Natural killer cell (primary cell): Measurements from ENCODE around the gene TAAR9. TPM values are rescaled to one million over a fixed set of nuclear protein-coding genes. Genes with fewer than 3 reads are reported as not detected.
"Not testable (repeated sequence)": the region's sequence is repeated elsewhere in the genome, so short reads cannot be mapped to it uniquely, and the experiment has no call there.

Experiments
- ATAC-seq, 3 donors: fragments of 150-1000 bp in 2 of 3; fragments of 200-7000 bp in 1 of 3; cut with Tn5 transposase; 1 replicate in 1 of 3; 2 replicates in 2 of 3; pipeline ENCODE4 v1.10.0; 2021; ENCODE audit warnings: mild to moderate bottlenecking in 2 of 3, moderate library complexity in 2 of 3
- DNase-seq, 2 donors: peaks; one replicate each; pipeline versions ENCODE4 v3.0.0 to v3.0.0-alpha.2; 2013 to 2021; ENCODE audit warnings: mixed read lengths in 1 of 2
- H3K27ac ChIP-seq: one replicate; pipeline ENCODE4 v1.5.1; 2013; ENCODE audit warnings: mild to moderate bottlenecking, low read length
- H3K27me3 ChIP-seq: one replicate; pipeline ENCODE4 v1.6.1; 2013; ENCODE audit warnings: low read length; ENCODE audit not compliant: control insufficient read depth, insufficient read depth
- H3K36me3 ChIP-seq: one replicate; pipeline ENCODE4 v1.6.1; 2013; ENCODE audit warnings: low read length; ENCODE audit not compliant: control insufficient read depth, insufficient read depth
- H3K4me1 ChIP-seq: one replicate; pipeline ENCODE4 v1.6.1; 2013; ENCODE audit warnings: low read length; ENCODE audit not compliant: control insufficient read depth, insufficient read depth
- H3K4me3 ChIP-seq: one replicate; pipeline ENCODE4 v1.5.1; 2013; ENCODE audit warnings: low read length
- H3K9me3 ChIP-seq: one replicate; pipeline ENCODE4 v1.6.1; 2013; ENCODE audit warnings: low read length; ENCODE audit not compliant: control insufficient read depth, insufficient read depth
- H3K27ac Mint-ChIP-seq, 2 donors: one replicate each; pipeline ENCODE4 v1.8.0; 2022; ENCODE audit warnings: mild to moderate bottlenecking in 2 of 2, mixed read lengths in 2 of 2, moderate library complexity in 1 of 2
- H3K27me3 Mint-ChIP-seq, 2 donors: one replicate each; pipeline ENCODE4 v1.8.0; 2022; ENCODE audit warnings: low read depth in 2 of 2, mixed read lengths in 2 of 2
- H3K36me3 Mint-ChIP-seq: one replicate; pipeline ENCODE4 v1.8.0; 2022; ENCODE audit warnings: mixed read lengths
- H3K4me1 Mint-ChIP-seq, 2 donors: one replicate each; pipeline ENCODE4 v1.8.0; 2022; ENCODE audit warnings: mixed read lengths in 2 of 2
- H3K4me3 Mint-ChIP-seq: one replicate; pipeline ENCODE4 v1.8.0; 2022; ENCODE audit warnings: mild to moderate bottlenecking, moderate library complexity, mixed read lengths
- H3K9me3 Mint-ChIP-seq, 2 donors: one replicate each; pipeline ENCODE4 v1.8.0; 2022; ENCODE audit warnings: mixed read lengths in 2 of 2
- WGBS: methylation state at CpG from one replicate; pipeline ENCODE4 v1.1.7; 2013; ENCODE audit warnings: missing lambda C conversion rate; ENCODE audit not compliant: insufficient coverage; 5-methylcytosine and 5-hydroxymethylcytosine counted together
- intact Hi-C: fragments of 100-400 bp; cut with micrococcal nuclease; formaldehyde crosslinking; loops from one replicate; pipeline ENCODE4 v1.14.2; 2022
- total RNA-seq, 4 donors: library from RNA; stranded (reverse); fragments of 120-200 nt in 1 of 4; gene quantifications; one replicate each; pipeline versions ENCODE4 v1.2.3 to v1.2.4, GENCODE V29; 2013 to 2022
- TF ChIP-seq, protein P1 (sequence below): fragments of 200-600 bp; IDR thresholded peaks from one replicate; pipeline ENCODE4 v1.8.0; 2022; ENCODE audit warnings: antibody characterized with exemption

The TAAR9 gene
- total RNA-seq, 3 donors from 2014 or later (not counting 1 experiment from before 2014, with no cell fraction given) = not detected

- peaks cover 2% of the 10 kb centered on the region for H3K4me1 ChIP-seq
- no peak overlapping the region for H3K27ac Mint-ChIP-seq
- H3K9me3 Mint-ChIP-seq = no peaks in the 10 kb centered on the region
- H3K36me3 Mint-ChIP-seq = no peaks in the 10 kb centered on the region
- H3K27me3 ChIP-seq = peaks cover 4% of the 10 kb centered on the region
- H3K4me1 Mint-ChIP-seq = no peaks in the 10 kb centered on the region
- peaks cover 30 to 46% of the 10 kb centered on the region in 2 donors for H3K27me3 Mint-ChIP-seq
- no peaks in the 10 kb centered on the region for H3K9me3 ChIP-seq
- DNase-seq (no peak), ATAC-seq (no peak)
- H3K4me3 Mint-ChIP-seq = no peak overlapping the region
- no peaks in the 10 kb centered on the region for H3K36me3 ChIP-seq
- no peak overlapping the region for H3K27ac ChIP-seq
- 73% methylated on average over 2 of the region's 2 CpGs for WGBS
- TF ChIP-seq, protein P1, sequence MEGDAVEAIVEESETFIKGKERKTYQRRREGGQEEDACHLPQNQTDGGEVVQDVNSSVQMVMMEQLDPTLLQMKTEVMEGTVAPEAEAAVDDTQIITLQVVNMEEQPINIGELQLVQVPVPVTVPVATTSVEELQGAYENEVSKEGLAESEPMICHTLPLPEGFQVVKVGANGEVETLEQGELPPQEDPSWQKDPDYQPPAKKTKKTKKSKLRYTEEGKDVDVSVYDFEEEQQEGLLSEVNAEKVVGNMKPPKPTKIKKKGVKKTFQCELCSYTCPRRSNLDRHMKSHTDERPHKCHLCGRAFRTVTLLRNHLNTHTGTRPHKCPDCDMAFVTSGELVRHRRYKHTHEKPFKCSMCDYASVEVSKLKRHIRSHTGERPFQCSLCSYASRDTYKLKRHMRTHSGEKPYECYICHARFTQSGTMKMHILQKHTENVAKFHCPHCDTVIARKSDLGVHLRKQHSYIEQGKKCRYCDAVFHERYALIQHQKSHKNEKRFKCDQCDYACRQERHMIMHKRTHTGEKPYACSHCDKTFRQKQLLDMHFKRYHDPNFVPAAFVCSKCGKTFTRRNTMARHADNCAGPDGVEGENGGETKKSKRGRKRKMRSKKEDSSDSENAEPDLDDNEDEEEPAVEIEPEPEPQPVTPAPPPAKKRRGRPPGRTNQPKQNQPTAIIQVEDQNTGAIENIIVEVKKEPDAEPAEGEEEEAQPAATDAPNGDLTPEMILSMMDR = no peak
- intact Hi-C loops = no loop called here
- no peak overlapping the region for H3K4me3 ChIP-seq
Measured at GRCh38 chr6:132526461-132526860, 11.6 kb upstream of the TAAR9 start.

DNA sequence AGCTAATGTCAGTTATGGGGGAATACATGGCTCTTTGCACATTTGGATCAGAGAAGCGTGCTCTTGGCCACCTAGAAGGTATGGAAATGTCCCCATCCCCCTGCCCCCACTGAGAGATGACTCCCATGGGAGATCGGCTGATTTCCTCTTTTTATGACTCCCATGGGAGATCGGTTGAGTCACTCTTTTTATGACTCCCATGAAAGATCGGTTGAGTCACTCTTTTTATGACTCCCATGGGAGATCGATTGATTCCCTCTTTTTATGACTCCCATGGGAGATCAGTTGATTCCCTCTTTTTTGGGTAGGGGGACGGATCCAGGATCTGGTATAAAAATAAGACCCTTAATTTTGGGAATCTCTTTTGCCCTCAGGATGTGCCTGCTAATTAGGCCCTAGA lies 10.3 kb upstream of the TAAR9 start:
- no peak overlapping the region for H3K4me3 Mint-ChIP-seq
- WGBS = 86% methylated on average over 5 of the region's 6 CpGs

DNA sequence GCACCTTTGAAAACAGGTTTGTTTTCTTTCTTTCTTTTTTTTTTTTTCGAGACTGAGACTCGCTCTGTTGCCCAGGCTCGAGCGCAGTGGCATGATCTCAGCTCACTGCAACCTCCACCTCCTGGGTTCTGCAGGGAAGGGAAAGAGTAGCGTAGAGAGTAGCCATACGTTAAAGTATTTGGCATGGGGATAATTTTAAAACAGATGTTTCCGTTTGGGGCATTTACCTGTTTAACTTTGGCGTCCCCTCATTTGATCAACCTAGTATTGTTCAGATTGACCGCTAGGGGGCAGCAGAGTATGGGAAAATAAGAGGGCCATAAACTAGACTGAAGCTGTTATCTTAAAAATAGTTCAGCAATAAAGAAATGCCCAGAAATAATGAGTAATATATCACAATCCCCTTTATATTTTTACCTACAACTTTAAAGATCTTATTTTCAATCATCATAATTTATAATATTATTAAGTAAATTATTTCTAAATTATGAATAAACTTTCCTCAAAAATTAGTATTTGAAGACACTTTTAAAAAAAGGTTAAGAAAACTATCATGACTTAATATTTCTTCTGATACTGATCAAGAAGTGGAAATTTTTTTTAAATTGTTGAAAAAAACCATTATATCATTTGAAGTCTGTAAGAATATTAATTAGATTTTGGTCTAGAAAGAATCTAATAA lies 7.6 kb upstream of the TAAR9 start:
- intact Hi-C loops = loop anchor here (1.0 to 5.0 kb wide), 5 partner anchors 238 to 1386 kb away; partner anchors contain the start of gene SLC18B1
- H3K27ac Mint-ChIP-seq = no peak overlapping the region
- no peaks in the 10 kb centered on the region for H3K4me1 Mint-ChIP-seq
- ATAC-seq (peak; percentile 76 to 89 (median 84)), DNase-seq (peak; percentile 40 to 85)
- peaks cover 14 to 18% of the 10 kb centered on the region in 2 donors for H3K27me3 Mint-ChIP-seq
- no peak overlapping the region for H3K27ac ChIP-seq
- 11% methylated on average over 7 of the region's 9 CpGs for WGBS
- no peak overlapping the region for H3K4me3 Mint-ChIP-seq
- TF ChIP-seq, protein P1 = peak; percentile 93
- H3K4me3 ChIP-seq = no peak overlapping the region
- H3K36me3 Mint-ChIP-seq = peaks cover 7% of the 10 kb centered on the region
- peaks cover 2% of the 10 kb centered on the region for H3K4me1 ChIP-seq
- H3K36me3 ChIP-seq = no peaks in the 10 kb centered on the region
- peaks cover 2% of the 10 kb centered on the region for H3K27me3 ChIP-seq
- H3K9me3 ChIP-seq = no peaks in the 10 kb centered on the region
- H3K9me3 Mint-ChIP-seq = peaks cover 0 to 3% of the 10 kb centered on the region in 2 donors

More for the DNA sequence above, 10.3 kb upstream of the TAAR9 start:
- Mint-ChIP-seq H3K27me3 (peaks cover 27 to 34% of the 10 kb centered on the region in 2 donors), H3K4me1 (no peaks in the 10 kb centered on the region), H3K36me3 (no peaks in the 10 kb centered on the region), H3K9me3 (no peaks in the 10 kb centered on the region), H3K27ac (no peak overlapping the region)
- H3K4me3 ChIP-seq = no peak overlapping the region
- no peak for DNase-seq
- peaks cover 2% of the 10 kb centered on the region for H3K27me3 ChIP-seq
- peaks cover 2% of the 10 kb centered on the region for H3K4me1 ChIP-seq
- intact Hi-C loops = no loop called here
- no peak for ATAC-seq
- H3K9me3 ChIP-seq = no peaks in the 10 kb centered on the region
- H3K27ac ChIP-seq = no peak overlapping the region
- no peaks in the 10 kb centered on the region for H3K36me3 ChIP-seq
- TF ChIP-seq, protein P1 = no peak

- ATAC-seq, H3K4me1 ChIP-seq, H3K9me3 Mint-ChIP-seq: not testable (repeated sequence)
Measured at GRCh38 chr6:132534546-132534945, 3.5 kb upstream of the TAAR9 start.

More at GRCh38 chr6:132534546-132534945, 3.5 kb upstream of the TAAR9 start:
- not testable (repeated sequence) for H3K4me3 Mint-ChIP-seq, DNase-seq, H3K9me3 ChIP-seq, H3K27ac Mint-ChIP-seq, H3K36me3 Mint-ChIP-seq, H3K4me3 ChIP-seq, H3K27me3 ChIP-seq, H3K27ac ChIP-seq, H3K36me3 ChIP-seq, H3K4me1 Mint-ChIP-seq
- 81% methylated on average over 1 of the region's 2 CpGs for WGBS
- intact Hi-C loops = loop anchor here (5.0 kb wide), 1 partner anchor 1018 kb away; no protein-coding TSS in a partner anchor
- peaks cover 25 to 35% of the 10 kb centered on the region in 2 donors for H3K27me3 Mint-ChIP-seq
